ENCODE data around the gene ATF6.

The ATF6 gene

GRCh38 chr1:161887730-161888287 is 121.7 kb downstream of the ATF6 start:
- no peak for DNase-seq (ENCODE audit: low read depth)

GRCh38 chr1:161890574-161890973 is 124.5 kb downstream of the ATF6 start:
- DNase-seq (ENCODE audit: low read depth), result no peak

- DNase-seq (ENCODE audit: low read depth), result no peak
Measured at GRCh38 chr1:161899091-161899490, 133.0 kb downstream of the ATF6 start.

GRCh38 chr1:161900160-161900559 is 134.0 kb downstream of the ATF6 start:
- DNase-seq (ENCODE audit: low read depth), result no peak

- DNase-seq (ENCODE audit: low read depth), result no peak
Measured at GRCh38 chr1:161902182-161902581, 136.1 kb downstream of the ATF6 start.

GRCh38 chr1:161905269-161905884 is 139.3 kb downstream of the ATF6 start:
- DNase-seq (ENCODE audit: low read depth), result no peak

- DNase-seq (ENCODE audit: low read depth), result no peak
Measured at GRCh38 chr1:161907265-161907664, 141.1 kb downstream of the ATF6 start.

- DNase-seq (ENCODE audit: low read depth), result no peak
Measured at GRCh38 chr1:161908264-161908663, 142.1 kb downstream of the ATF6 start.

- DNase-seq (ENCODE audit: low read depth), result no peak
Measured at GRCh38 chr1:161910604-161911003, 144.5 kb downstream of the ATF6 start.

GRCh38 chr1:161913482-161914140 is 147.5 kb downstream of the ATF6 start:
- DNase-seq (ENCODE audit: low read depth), result no peak

- no peak for DNase-seq (ENCODE audit: low read depth)
Measured at GRCh38 chr1:161914595-161914994, 148.5 kb downstream of the ATF6 start.

GRCh38 chr1:161915051-161915503 is 149.0 kb downstream of the ATF6 start:
- no peak for DNase-seq (ENCODE audit: low read depth)

GRCh38 chr1:161915978-161916377 is 149.9 kb downstream of the ATF6 start:
- no peak for DNase-seq (ENCODE audit: low read depth)

GRCh38 chr1:161919229-161919628 is 153.1 kb downstream of the ATF6 start:
- DNase-seq (ENCODE audit: low read depth), result no peak

GRCh38 chr1:161921491-161921890 is 155.4 kb downstream of the ATF6 start:
- DNase-seq (ENCODE audit: low read depth), result no peak

GRCh38 chr1:161921990-161922389 is 155.9 kb downstream of the ATF6 start:
- DNase-seq (ENCODE audit: low read depth), result no peak

GRCh38 chr1:161928056-161928455 is 161.9 kb downstream of the ATF6 start:
- DNase-seq (ENCODE audit: low read depth), result no peak

GRCh38 chr1:161929137-161929536 is 163.0 kb downstream of the ATF6 start:
- DNase-seq (ENCODE audit: low read depth), result no peak

GRCh38 chr1:161930064-161930463 is 163.9 kb downstream of the ATF6 start:
- DNase-seq (ENCODE audit: low read depth), result no peak

GRCh38 chr1:161932668-161933067 is 166.5 kb downstream of the ATF6 start:
- no peak for DNase-seq (ENCODE audit: low read depth)

GRCh38 chr1:161933592-161934588 is 167.8 kb downstream of the ATF6 start:
- DNase-seq (ENCODE audit: low read depth), result no peak

- no peak for DNase-seq (ENCODE audit: low read depth)
Measured at GRCh38 chr1:161935264-161935663, 169.1 kb downstream of the ATF6 start.
